Muscle of back (tissue), 13 donors: ENCODE measurements around the gene GALNT15. TPM values are rescaled to one million over a fixed set of nuclear protein-coding genes. Genes with fewer than 3 reads are reported as not detected.

ENCODE experiments used
- DNase-seq, 3 donors: peaks; one replicate each; pipeline versions ENCODE4 v3.0.0 to v3.0.0-alpha.2; 2013
- long read RNA-seq, 9 donors: transcript quantifications; one replicate each; lab custom pipeline, GENCODE V29; 2026
- polyA plus RNA-seq, 10 donors: library from polyadenylated mRNA; unstranded; fragments of 120-200 nt; gene quantifications; one replicate each; pipeline ENCODE4 v1.2.1, GENCODE V29; 2013; ENCODE audit not compliant: insufficient read length in 10 of 10

The GALNT15 gene, protein sequence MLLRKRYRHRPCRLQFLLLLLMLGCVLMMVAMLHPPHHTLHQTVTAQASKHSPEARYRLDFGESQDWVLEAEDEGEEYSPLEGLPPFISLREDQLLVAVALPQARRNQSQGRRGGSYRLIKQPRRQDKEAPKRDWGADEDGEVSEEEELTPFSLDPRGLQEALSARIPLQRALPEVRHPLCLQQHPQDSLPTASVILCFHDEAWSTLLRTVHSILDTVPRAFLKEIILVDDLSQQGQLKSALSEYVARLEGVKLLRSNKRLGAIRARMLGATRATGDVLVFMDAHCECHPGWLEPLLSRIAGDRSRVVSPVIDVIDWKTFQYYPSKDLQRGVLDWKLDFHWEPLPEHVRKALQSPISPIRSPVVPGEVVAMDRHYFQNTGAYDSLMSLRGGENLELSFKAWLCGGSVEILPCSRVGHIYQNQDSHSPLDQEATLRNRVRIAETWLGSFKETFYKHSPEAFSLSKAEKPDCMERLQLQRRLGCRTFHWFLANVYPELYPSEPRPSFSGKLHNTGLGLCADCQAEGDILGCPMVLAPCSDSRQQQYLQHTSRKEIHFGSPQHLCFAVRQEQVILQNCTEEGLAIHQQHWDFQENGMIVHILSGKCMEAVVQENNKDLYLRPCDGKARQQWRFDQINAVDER
- 1 to 10 TPM in 8 of 10 donors, under 1 TPM in 2; 0.71 to 2.3 (median 1.3) TPM for polyA plus RNA-seq
- long read RNA-seq, donor 1, result 0 reads
- long read RNA-seq, donor 2, result 0 reads
- long read RNA-seq, donor 3, result 0 reads
- long read RNA-seq, donor 4, result 0 reads
- long read RNA-seq, donor 5, result 0 reads
- long read RNA-seq, donor 6, result 0 reads
- long read RNA-seq, donor 7, result 0 reads
- long read RNA-seq, donor 8, result 0 reads
- long read RNA-seq, donor 9, result 0 reads

DNA sequence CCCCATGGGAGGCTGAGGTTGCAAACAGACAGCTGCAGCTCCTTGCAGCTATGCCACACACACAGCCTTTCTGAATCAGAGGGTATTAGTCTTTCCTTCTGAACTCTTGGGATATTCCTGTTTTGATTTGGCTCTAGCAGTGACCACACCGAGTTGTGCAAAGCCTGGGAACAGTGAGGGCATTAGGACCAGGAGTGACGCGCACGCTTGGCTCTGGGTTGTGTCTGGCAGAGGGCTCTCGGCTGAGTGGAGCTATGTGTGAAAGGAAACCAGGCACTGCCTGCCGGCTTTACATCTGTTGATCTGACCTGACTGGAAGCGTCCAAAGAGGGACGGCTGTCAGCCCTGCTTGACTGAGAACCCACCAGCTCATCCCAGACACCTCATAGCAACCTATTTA is at the start of gene GALNT15:
Gene GALNT15, plus strand, starts transcription at position 292 of the 400 bp plus-strand sequence. CDS start 472 bp downstream, outside the sequence.
- peak; percentile 77 to 93 (median 82) for DNase-seq

DNA sequence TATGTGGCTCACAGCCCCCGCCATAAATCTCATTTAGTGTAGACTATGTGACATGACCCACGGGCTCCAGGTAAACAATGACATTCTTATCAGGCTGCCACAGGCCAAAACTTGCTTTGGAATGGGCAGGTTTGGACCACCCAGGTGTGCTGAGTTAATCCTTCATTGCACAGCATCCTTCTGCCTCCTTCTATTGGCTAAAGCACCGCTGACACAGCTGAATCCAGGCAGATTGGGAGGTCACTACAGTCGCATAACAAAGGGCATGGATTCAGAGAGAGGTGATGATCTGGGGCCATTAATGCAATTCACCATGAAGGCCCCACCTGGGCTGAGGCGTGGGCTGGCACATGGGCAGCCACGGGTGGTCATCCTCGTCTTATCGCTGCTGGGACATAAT is 47.8 kb upstream of the GALNT15 start:
- no peak for DNase-seq

DNA sequence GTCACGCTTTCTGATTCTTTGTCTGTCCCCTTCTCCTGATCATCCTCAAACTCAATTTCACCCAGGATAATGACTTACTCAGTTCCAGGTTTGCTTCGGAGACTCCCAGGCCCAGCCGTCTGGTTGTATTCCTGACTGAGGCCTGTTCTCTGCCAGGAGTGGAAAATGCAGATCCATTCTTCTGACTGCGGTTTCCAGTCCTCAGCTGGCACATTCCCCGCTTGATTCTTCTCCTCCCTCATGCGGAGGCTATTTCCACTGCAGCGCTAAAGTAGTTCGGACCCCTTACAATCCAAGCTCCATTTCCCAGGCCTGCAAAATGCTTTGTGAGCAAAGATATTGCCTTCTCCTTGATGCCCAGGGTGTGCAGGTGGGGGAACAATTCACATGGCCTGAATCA is 47.2 kb upstream of the GALNT15 start:
- no peak for DNase-seq

DNA sequence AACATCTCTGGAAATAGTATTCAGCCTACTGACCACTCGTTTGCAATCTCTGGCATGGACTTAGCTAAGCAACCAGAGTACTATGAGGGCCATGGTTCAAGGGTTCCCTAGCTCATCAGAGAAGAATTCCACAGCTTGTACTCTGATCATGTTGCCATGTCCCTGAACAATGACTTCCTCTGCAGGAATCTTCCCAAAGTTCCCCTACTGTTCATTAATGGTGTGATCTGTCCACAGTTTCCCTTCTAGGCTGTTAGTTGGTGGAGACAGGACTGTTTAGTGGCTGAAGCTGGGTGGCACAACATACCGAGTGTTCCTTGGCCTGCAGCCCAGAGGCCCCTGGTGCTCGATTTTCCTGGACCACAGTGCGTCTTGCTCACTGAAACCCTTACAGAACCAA is 44.4 kb upstream of the GALNT15 start:
- peak in 1 of 3 donors; percentile 85 for DNase-seq

DNA sequence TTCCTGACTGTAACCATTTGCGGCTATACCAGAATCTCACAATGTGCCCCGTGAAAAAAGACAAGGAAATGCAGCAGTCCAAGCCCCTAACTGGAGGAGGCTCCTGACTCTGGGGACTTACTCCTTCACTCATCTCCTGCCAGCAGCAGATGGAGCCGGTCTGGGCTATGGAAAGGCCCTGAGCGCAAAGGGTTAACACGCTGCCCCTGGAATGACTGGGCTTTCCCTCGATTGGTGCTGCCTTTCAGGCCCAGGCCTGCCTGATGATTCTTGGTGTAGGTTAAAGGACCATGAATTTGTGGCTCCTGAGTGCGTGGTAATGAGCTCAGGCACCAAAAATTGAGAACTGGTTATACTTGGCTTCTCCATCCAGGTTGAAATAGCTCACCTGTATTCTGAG is 42.3 kb upstream of the GALNT15 start:
- DNase-seq, result no peak

DNA sequence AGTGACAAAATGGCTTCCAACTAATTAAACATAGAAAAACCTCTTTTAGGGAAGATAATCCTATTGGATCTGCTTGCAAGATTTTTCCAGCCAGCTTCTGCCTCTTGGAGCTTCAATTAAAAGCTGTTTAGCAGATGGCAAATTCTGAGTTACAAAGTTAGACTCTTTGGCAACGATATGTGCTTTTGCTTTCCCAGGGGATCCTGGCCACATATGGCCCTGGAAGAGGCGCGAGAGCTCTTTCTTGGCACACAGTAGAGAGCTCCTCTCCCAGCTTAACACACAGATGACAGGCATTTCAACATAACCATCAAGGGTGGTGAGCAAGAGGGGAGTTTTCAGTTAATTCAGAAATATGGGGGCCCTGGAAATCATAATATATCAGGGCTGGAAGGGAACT is 41.6 kb upstream of the GALNT15 start:
- peak; percentile 58 to 84 (median 75) for DNase-seq

DNA sequence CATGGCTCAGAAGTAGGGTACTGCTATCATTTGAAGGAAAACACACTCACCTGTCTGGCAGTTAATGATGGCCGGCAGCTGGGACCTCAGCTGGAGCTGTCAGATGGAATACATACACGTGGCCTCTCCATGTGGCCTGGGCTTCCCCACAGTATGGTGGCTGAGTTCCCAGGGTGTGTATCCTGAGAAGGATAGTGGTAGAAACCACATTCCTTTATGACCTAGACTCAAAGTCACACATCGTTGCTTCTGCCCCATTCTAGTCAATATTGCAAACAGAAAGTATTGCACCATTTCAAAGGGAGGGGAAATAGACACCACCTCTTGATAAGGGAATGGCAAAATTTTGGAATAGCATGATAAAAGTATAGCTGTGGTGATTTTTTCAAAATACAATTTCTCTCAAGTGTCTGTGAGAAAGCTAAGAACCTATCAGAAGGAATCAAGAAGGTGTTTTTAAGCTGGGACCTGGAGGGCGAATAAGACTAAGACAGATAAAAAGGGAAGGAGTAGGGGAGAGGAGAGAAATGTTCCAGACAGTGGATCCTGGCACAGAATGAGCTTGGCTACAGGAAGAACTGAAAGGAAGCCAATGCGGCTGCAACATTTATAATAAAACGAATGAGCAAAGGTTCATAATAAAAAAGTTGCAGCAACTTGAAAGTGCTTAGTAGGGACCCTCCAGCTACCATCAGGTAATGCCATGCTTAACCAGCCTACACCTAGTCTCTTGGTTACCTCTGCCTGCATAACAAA is 40.1 kb upstream of the GALNT15 start:
- no peak for DNase-seq

DNA sequence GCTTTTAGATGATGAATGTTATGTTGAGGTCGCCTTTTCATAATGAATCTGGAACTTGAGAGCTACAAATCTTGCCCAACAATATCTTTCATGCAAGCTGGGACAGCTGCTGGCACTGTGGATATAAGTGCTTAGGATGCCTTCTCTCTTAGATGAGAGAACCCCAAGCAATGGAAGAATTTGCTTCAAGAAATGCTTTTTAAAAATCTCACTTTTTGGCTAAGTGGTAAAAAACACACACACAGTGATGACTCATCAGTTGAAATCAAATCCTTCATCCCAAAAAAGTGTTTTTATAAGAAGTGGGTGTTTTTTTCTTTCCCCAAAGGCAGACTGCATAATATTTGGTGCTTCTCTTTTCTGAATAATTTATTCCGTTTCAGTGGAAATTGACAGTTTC is 38.4 kb upstream of the GALNT15 start:
- DNase-seq, result peak in 2 of 3 donors; percentile 52 to 57

DNA sequence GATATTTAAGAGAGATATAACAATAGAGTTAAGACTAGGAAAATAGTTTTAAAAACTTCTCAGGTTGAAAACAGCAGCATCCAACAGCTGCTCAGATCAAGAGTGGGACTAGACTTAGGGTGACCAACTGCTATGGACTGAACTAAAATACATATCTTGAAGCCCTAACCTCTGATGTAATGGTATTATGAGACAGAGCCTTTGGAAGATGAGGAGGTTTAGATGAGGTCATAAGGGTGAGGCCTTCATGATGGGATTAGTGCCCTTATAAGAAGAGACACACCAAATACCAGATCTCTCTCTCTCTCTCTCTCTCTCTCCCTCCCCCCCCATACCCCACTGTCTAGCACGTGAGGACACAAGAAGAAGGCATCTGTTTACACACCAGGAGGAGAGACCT is 37.4 kb upstream of the GALNT15 start:
- no peak for DNase-seq

DNA sequence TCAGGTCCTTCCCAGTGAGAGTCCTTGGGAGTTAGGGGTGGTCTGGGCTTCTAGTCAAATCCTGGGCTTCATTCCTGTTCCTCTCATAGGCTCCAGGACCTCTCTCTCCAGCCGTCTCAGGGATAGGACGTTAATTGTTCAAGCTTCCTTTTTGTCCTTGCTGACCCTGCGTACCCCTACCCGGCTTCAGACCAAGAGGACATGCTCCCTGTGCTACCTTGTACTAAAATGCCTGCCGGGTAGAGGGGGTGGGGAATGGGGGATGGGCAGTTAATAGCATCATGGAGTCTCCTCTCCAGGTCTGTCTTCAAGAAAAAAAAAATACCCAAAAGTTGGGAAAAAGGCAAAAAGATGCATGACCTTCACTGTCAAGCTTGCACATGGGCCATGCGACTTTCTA is 36.5 kb upstream of the GALNT15 start:
- no peak for DNase-seq

DNA sequence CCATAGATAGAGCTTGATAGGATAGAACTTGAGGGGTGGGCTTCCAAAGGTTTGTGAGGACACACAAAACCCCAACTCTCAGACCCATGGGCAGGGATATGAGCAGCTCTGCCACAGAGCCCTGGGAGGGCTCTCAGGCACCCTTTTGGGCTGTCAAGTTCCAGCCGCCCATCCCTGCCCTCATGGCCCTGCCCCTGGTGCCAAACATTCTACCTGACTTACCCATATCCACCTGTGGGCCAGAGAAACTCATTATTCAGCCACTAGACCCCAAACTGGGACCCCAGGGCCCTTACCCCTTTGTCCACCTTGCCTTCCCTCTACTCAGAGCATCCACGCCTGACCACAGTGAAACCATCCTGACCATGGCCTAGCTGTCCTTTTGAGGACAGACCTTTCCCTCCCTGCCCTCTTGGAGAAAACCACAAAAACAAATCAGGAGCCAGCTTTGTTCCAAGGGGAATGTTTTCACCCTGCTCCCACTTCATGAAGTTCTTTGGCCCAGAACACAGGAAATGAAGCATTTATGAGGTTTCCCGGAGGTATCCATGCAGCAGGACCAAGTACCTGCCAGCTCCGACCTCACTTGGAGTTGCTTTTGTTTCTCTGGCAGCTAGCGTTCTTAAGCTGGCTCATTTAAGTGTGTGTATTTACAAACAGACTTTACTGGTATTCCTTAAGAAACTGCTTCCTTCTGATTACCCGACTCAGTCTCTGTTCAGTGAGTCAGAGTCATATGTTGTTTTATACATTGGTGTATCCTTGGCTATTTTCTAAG is 34.2 kb upstream of the GALNT15 start:
- DNase-seq, result no peak

DNA sequence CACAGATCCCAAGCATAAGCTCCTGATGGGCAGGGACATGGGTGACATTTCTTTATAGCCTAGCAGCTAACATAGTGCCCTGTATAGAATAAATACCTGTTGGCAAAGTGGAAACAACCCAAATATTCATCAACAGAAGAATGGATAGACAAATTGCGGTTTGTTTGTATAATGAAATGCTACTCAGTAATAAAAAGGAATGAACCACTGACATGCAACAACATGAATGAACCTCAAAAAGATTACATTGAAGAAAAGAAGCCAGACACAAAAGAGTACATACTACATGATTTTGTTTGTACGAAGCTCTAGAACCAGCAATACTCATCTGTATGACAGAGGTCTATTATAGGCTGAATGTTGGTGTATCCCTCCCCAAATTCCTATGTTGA is 33.6 kb upstream of the GALNT15 start:
- DNase-seq, result no peak

DNA sequence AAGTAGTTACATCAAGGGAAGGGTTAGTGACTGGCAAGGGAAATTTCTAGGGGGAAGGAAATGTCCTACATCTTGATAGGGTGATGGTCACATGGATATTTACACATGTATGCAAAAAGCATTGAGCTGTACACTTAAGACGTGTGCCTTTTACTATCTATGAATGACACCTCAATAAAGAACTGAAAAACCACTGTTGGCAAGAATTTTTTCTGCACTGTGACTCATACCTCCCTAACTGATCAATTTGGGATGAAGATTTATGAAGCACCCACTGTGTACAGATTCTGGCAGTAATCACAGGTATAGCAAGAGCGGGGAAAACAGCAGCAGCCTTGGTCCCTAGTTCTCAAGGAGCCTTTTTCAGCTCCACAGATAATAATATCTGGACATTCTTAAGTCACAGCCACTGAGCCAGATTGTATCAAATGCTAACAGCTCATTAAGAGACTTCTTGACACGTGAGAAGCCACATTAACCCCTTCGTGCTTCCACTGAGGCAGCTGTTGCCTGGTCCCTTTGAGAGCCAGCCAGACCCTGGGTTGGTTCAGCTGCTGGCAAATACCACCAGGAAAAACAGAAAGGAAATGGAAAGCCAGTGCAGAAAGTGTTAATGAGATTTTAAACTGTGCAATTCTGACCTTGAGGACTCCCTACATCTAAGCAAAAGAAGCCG is 32.0 kb upstream of the GALNT15 start:
- no peak for DNase-seq

DNA sequence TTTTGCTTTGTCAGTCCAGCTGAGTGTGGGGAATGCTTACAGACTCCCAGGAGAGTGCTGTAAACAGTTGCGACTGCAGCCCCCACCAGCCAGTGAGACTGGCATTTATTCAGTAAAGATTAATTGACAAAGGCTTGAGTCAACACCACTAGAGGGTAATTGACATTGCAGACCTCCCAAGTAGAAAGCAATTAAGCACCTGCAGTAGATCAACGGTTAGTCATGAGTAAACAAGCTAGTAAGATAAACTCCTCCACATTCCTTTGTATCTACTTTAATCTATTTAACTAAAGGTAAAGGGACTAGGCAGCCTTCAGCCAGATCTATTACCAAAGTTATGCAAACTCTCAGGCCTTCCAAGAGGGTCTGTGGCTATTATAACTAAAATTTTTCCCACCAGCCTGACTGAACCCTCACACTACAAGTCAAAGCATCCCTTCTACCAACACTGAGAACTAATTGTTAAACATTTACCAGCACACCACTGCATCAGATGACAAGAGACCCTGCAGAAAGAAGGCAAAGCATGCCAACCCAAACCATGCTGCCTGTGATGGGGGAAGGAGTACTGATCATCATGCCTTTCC is 30.5 kb upstream of the GALNT15 start:
- DNase-seq, result no peak

DNA sequence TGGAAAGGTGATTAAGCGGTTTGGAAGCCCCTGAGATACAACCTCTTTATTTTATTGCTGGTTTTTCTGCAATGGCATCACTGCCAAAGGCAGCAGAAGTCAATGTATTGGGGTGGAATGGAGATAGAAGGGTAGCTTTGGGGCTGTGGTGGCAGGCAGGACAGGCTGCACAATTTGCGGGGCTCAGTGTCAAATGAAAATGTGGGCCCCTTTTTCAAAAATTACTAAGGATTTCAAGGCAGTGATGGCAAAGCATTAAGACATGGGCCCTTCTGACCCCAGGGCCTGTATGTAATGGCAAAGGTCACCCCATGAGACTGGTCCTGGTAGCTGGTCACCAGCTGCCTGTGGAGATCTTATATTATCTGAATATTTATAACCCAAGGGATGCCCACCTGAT is 29.3 kb upstream of the GALNT15 start:
- DNase-seq, result no peak

DNA sequence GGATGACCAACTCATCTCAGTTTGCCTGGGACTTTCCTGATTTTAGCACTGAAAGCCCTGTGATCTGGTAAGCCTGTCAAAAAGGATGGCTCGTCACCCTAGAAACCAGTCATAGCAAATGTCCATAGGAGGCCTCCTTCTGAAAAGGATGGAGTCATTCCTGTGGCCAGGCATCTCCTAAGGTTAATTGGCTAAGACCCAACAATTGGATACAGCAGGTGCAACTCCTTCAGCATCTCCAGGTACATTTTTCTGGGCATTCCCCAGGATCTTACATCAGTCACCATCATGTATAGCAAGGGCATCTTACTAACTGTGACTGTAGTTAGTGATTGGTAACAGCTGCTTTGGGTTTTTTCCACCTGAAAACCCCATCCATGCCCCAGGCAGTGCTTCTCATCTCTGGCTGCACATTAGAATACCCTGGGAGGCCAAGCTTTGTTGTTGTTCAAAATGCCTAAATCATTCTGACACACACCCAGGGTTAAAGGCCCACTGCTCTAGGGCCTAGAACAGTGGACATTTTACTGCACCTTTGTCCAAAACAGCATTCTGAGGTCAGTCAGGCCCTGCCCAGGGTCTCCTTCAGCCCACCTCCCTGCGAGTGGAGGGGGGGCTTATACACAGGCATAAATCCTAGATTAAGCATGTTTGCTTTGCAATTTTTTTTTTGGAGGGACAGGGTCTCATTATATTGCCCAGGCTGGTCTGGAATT is 28.3 kb upstream of the GALNT15 start:
- DNase-seq, result no peak

DNA sequence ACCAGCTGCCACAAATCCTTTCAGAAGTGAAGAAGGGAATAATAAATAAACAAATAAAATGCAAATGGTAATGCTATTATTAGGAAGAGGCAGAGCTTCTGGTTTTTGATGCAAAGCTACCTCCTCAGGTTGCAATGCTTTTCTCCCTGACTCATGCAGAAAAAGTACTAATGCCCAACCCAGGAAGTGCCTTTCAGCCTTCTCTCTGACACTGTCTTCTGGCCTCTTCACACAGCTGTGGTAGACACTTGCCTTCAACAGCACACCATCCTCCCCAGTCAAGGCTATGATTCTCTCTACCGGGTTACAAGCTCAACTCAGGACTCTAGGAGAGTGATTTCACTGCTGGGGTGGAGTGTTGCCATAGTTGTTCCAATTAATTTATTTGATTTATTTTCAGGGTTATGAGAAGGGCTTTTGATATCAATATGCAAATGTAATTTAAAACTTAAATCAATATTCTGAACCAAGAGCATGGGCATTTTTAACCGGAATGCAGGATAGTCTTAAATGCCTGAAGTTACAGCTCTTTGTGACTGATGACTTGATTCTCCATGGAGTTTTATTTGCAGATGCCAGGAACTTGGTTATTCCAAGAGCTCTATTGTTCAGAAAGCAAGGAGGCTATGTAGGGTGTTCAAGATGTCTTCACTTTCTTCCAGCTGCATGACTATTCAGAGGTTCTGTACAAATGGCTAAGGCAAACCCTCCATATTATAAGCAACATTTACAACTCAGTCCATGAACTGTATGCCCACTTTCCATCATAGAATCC is 27.1 kb upstream of the GALNT15 start:
- DNase-seq, result no peak

DNA sequence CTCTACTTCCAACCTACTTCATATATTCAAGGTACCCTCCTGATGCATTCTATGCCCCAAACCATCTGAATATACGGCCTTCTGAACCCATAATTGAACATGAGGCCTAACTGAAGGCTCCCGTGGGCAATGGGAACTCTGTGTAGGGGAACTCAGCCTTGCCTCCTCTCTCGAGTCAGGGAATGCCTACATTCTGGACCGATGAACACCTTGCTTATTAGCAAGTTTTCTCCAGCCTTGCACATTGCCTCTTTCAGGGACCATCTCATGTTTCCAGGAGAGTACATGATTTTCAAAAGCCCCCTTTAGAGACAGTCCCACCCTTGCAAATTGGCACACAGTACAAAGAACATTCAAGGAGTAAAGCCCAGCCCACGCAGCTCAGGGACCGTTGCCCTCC is 26.3 kb upstream of the GALNT15 start:
- no peak for DNase-seq

DNA sequence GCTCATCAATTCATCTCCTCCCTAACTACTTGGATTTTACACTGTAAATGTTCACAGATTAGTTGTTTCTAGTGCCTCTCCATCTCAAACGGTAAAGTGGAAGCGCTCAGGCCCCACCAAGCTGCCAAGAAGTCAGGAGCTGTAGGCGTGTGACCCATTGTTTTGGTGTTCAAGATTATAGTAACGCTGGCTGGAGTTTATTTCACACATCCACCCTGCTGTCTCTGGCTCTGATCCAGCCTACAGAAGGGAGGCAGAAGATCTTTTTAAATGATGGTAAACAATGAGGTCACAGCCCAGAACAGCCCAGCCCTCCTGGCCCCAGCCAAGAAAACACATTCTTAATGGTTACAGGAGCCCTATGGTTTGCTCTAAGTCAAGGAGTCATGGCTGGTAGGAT is 25.7 kb upstream of the GALNT15 start:
- peak; percentile 79 to 89 (median 80) for DNase-seq
